Measurements from ENCODE around the gene RBFA.

The RBFA gene

GRCh38 chr18:80040515-80040914 is 6.3 kb downstream of the RBFA start:
- no peak for DNase-seq (ENCODE audit: low read depth)
- TF ChIP-seq CTCF (IDR thresholded peaks at IDR 0.05; ENCODE audit: insufficient read depth, low read depth, low read length, missing control alignments) = no peak
- H3K4me3 ChIP-seq (ENCODE audit: low read depth, low read length) = no peak overlapping the region

- DNase-seq (ENCODE audit: low read depth) = no peak
- H3K4me3 ChIP-seq (ENCODE audit: low read depth, low read length) = no peak overlapping the region
- TF ChIP-seq CTCF (IDR thresholded peaks at IDR 0.05; ENCODE audit: insufficient read depth, low read depth, low read length, missing control alignments) = no peak
These were observed 7.2 kb downstream of the RBFA start for GRCh38 chr18:80041424-80041823.

GRCh38 chr18:80042785-80043184 is 8.6 kb downstream of the RBFA start:
- DNase-seq (ENCODE audit: low read depth) = no peak
- H3K4me3 ChIP-seq (ENCODE audit: low read depth, low read length) = no peak overlapping the region
- TF ChIP-seq CTCF (IDR thresholded peaks at IDR 0.05; ENCODE audit: insufficient read depth, low read depth, low read length, missing control alignments) = no peak

- no peak overlapping the region for H3K4me3 ChIP-seq (ENCODE audit: low read depth, low read length)
- DNase-seq (ENCODE audit: low read depth) = no peak
- no peak for TF ChIP-seq CTCF (IDR thresholded peaks at IDR 0.05; ENCODE audit: insufficient read depth, low read depth, low read length, missing control alignments)
These were observed 9.8 kb downstream of the RBFA start for GRCh38 chr18:80044072-80044471.

- TF ChIP-seq CTCF (IDR thresholded peaks at IDR 0.05; ENCODE audit: insufficient read depth, low read depth, low read length, missing control alignments) = no peak
- no peak overlapping the region for H3K4me3 ChIP-seq (ENCODE audit: low read depth, low read length)
- no peak for DNase-seq (ENCODE audit: low read depth)
These were observed 11.8 kb downstream of the RBFA start for GRCh38 chr18:80046011-80046410.

GRCh38 chr18:80046431-80046830 is 12.2 kb downstream of the RBFA start:
- H3K4me3 ChIP-seq (ENCODE audit: low read depth, low read length) = no peak overlapping the region
- DNase-seq (ENCODE audit: low read depth) = no peak
- TF ChIP-seq CTCF (IDR thresholded peaks at IDR 0.05; ENCODE audit: insufficient read depth, low read depth, low read length, missing control alignments) = no peak

GRCh38 chr18:80046961-80047541 is 12.8 kb downstream of the RBFA start:
- DNase-seq (ENCODE audit: low read depth) = no peak
- H3K4me3 ChIP-seq (ENCODE audit: low read depth, low read length) = no peak overlapping the region
- TF ChIP-seq CTCF (IDR thresholded peaks at IDR 0.05; ENCODE audit: insufficient read depth, low read depth, low read length, missing control alignments) = no peak

Measured in GM12865 (cell line).